SIG-M5 (cell line): ENCODE data around the gene ZBTB45.
"Not testable (repeated sequence)": the region's sequence is repeated elsewhere in the genome, so short reads cannot be mapped to it uniquely, and the experiment has no call there.

Experiments used
- DNase-seq: peaks from one replicate; lab custom pipeline; 2025; lab: John Stamatoyannopoulos, UW

The ZBTB45 gene

GRCh38 chr19:58510084-58510862 is 9.3 kb downstream of the ZBTB45 start:
- DNase-seq: no peak

- no peak for DNase-seq
These were observed 9.9 kb downstream of the ZBTB45 start for GRCh38 chr19:58509731-58510083.

GRCh38 chr19:58507602-58508223 is 11.9 kb downstream of the ZBTB45 start:
- DNase-seq: not testable (repeated sequence)

GRCh38 chr19:58500242-58500641 is 19.4 kb downstream of the ZBTB45 start:
- DNase-seq: no peak

- DNase-seq: peak; percentile 92
These were observed 20.3 kb downstream of the ZBTB45 start for GRCh38 chr19:58499021-58499927.

- DNase-seq: no peak
These were observed 21.1 kb downstream of the ZBTB45 start for GRCh38 chr19:58498316-58499020.

GRCh38 chr19:58497634-58498170 is 21.9 kb downstream of the ZBTB45 start:
- no peak for DNase-seq

GRCh38 chr19:58492265-58492664 is 27.3 kb downstream of the ZBTB45 start:
- no peak for DNase-seq

GRCh38 chr19:58491393-58491792 is 28.2 kb downstream of the ZBTB45 start:
- DNase-seq: no peak

GRCh38 chr19:58484349-58484748 is 35.3 kb downstream of the ZBTB45 start:
- DNase-seq: not testable (repeated sequence)

- no peak for DNase-seq
These were observed 35.8 kb downstream of the ZBTB45 start for GRCh38 chr19:58483776-58484175.

GRCh38 chr19:58482372-58482771 is 37.2 kb downstream of the ZBTB45 start:
- no peak for DNase-seq

GRCh38 chr19:58480831-58481230 is 38.8 kb downstream of the ZBTB45 start:
- DNase-seq: no peak

GRCh38 chr19:58480481-58480830 is 39.2 kb downstream of the ZBTB45 start:
- no peak for DNase-seq

GRCh38 chr19:58479736-58480480 is 39.7 kb downstream of the ZBTB45 start:
- DNase-seq: no peak

- DNase-seq: no peak
These were observed 40.3 kb downstream of the ZBTB45 start for GRCh38 chr19:58479303-58479702.

GRCh38 chr19:58477871-58478270 is 41.7 kb downstream of the ZBTB45 start:
- no peak for DNase-seq

GRCh38 chr19:58477130-58477529 is 42.5 kb downstream of the ZBTB45 start:
- DNase-seq: no peak

GRCh38 chr19:58476498-58477015 is 43.1 kb downstream of the ZBTB45 start:
- DNase-seq: no peak

- DNase-seq: peak; percentile 88
These were observed 43.7 kb downstream of the ZBTB45 start, which contains the start of gene ZNF446 for GRCh38 chr19:58475714-58476497. Gene ZNF446, plus strand, starts transcription at chr19:58476352. Its CDS starts 867 bp downstream, at chr19:58477219.
